ENCODE data around the gene TIAM1. TPM values are rescaled to one million over a fixed set of nuclear protein-coding genes. Genes with fewer than 3 reads are reported as not detected.

The TIAM1 gene
- total RNA-seq, 1 donor, result 16.3 TPM

DNA sequence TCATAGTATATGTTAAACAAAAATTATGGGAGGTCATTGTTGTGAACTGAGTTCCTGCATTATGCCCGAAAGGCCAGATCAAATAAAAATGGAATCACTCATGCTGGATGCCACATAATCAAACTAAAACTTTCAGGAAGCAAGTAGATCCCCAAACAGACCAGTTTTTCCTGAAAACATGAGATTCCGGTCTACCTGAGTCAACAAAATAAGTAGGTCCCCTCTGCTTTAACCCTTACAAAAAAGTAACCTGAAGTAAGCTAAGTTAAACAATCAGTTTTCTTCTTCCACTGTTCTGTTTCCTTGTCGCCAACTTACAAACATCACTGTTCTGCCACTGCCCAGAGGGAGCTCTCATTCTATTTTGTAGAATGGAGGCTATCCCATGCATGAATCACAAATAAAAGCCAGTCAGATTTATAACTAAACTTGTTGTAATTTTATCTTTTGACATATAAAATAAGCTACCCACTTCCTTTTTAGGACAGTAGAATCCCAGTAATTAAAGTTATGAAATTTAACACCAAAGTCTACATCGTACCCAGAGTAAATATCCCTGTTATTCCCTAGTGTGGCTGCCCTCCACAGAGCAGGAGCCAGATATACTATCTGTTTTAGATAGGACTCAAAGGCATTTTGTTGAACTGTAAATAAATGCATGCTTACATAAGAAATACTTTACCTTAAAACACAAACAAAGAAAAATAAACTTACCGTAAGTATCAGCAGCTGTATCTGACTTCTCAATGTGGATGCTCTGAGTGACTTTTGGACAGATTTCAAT lies 149.4 kb downstream of the TIAM1 start:
- Histone ChIP-seq H3K9me3 (ENCODE audit: low read depth, low read length) (no peaks in the 10 kb centered on the region), H3K79me2 (ENCODE audit: insufficient read depth, low read length) (no peaks in the 10 kb centered on the region), H2AFZ (ENCODE audit: low read length) (no peak overlapping the region), H4K20me1 (ENCODE audit: insufficient read depth, low read length) (no peaks in the 10 kb centered on the region), H3K27ac (ENCODE audit: low read depth, low read length) (no peak overlapping the region), H3K36me3 (ENCODE audit: insufficient read depth, low read length) (no peaks in the 10 kb centered on the region), H3K4me1 (ENCODE audit: insufficient read depth, low read length) (peaks cover 8% of the 10 kb centered on the region), H3K27me3 (ENCODE audit: insufficient read depth, low read length) (no peaks in the 10 kb centered on the region), H3K4me2 (ENCODE audit: insufficient read depth, low read length) (no peak overlapping the region), H3K4me3 (ENCODE audit: insufficient read depth, low read length) (no peak overlapping the region)
- DNase-seq (ENCODE audit: insufficient read length, low spot score, missing footprints), result no peak
- TF ChIP-seq, protein P1, sequence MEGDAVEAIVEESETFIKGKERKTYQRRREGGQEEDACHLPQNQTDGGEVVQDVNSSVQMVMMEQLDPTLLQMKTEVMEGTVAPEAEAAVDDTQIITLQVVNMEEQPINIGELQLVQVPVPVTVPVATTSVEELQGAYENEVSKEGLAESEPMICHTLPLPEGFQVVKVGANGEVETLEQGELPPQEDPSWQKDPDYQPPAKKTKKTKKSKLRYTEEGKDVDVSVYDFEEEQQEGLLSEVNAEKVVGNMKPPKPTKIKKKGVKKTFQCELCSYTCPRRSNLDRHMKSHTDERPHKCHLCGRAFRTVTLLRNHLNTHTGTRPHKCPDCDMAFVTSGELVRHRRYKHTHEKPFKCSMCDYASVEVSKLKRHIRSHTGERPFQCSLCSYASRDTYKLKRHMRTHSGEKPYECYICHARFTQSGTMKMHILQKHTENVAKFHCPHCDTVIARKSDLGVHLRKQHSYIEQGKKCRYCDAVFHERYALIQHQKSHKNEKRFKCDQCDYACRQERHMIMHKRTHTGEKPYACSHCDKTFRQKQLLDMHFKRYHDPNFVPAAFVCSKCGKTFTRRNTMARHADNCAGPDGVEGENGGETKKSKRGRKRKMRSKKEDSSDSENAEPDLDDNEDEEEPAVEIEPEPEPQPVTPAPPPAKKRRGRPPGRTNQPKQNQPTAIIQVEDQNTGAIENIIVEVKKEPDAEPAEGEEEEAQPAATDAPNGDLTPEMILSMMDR (IDR thresholded peaks at IDR 0.05; ENCODE audit: extremely low read depth, low read depth, low read length), result no peak

DNA sequence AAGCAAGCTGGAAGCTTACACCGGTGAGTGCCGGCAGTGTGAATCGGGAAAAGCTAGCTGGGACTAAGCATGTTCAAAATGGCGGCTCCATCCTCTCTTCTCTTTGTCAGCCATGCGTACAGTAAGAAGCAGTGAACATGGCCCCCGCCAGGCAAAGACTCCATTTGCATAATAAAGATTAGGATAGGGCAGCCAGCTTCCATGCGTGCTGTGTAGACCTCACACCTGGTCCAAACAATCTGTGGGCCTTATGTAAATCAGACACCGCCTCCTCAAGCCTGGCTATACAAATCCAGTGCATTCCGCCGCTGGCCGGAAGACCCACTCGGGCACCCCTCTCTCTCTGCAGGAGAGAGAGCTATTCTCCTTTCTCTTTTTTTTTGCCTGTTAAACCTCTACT lies 150.3 kb downstream of the TIAM1 start:
- H3K4me1 ChIP-seq (ENCODE audit: insufficient read depth, low read length), result peaks cover 8% of the 10 kb centered on the region
- H3K9me3 ChIP-seq (ENCODE audit: low read depth, low read length), result no peaks in the 10 kb centered on the region
- no peaks in the 10 kb centered on the region for H3K27me3 ChIP-seq (ENCODE audit: insufficient read depth, low read length)
- H3K79me2 ChIP-seq (ENCODE audit: insufficient read depth, low read length), result no peaks in the 10 kb centered on the region
- no peaks in the 10 kb centered on the region for H3K36me3 ChIP-seq (ENCODE audit: insufficient read depth, low read length)
- no peak overlapping the region for H3K4me2 ChIP-seq (ENCODE audit: insufficient read depth, low read length)
- DNase-seq (ENCODE audit: insufficient read length, low spot score, missing footprints), result no peak
- no peak overlapping the region for H3K4me3 ChIP-seq (ENCODE audit: insufficient read depth, low read length)
- no peaks in the 10 kb centered on the region for H4K20me1 ChIP-seq (ENCODE audit: insufficient read depth, low read length)
- no peak overlapping the region for H3K27ac ChIP-seq (ENCODE audit: low read depth, low read length)
- TF ChIP-seq, protein P1 (IDR thresholded peaks at IDR 0.05; ENCODE audit: extremely low read depth, low read depth, low read length), result no peak
- H2AFZ ChIP-seq (ENCODE audit: low read length), result no peak overlapping the region

GRCh38 chr21:31191553-31191952 lies 152.5 kb downstream of the TIAM1 start:
- no peaks in the 10 kb centered on the region for H4K20me1 ChIP-seq (ENCODE audit: insufficient read depth, low read length)
- H2AFZ ChIP-seq (ENCODE audit: low read length), result no peak overlapping the region
- H3K27ac ChIP-seq (ENCODE audit: low read depth, low read length), result no peak overlapping the region
- H3K4me1 ChIP-seq (ENCODE audit: insufficient read depth, low read length), result no peaks in the 10 kb centered on the region
- no peaks in the 10 kb centered on the region for H3K36me3 ChIP-seq (ENCODE audit: insufficient read depth, low read length)
- H3K27me3 ChIP-seq (ENCODE audit: insufficient read depth, low read length), result no peaks in the 10 kb centered on the region
- DNase-seq (ENCODE audit: insufficient read length, low spot score, missing footprints), result peak; percentile 60
- no peak overlapping the region for H3K4me3 ChIP-seq (ENCODE audit: insufficient read depth, low read length)
- no peak overlapping the region for H3K4me2 ChIP-seq (ENCODE audit: insufficient read depth, low read length)
- H3K9me3 ChIP-seq (ENCODE audit: low read depth, low read length), result no peaks in the 10 kb centered on the region
- H3K79me2 ChIP-seq (ENCODE audit: insufficient read depth, low read length), result no peaks in the 10 kb centered on the region
- TF ChIP-seq, protein P1 (IDR thresholded peaks at IDR 0.05; ENCODE audit: extremely low read depth, low read depth, low read length), result no peak

GRCh38 chr21:31190516-31190915 lies 153.5 kb downstream of the TIAM1 start:
- no peak for DNase-seq (ENCODE audit: insufficient read length, low spot score, missing footprints)
- Histone ChIP-seq H3K9me3 (ENCODE audit: low read depth, low read length) (no peaks in the 10 kb centered on the region), H3K36me3 (ENCODE audit: insufficient read depth, low read length) (no peaks in the 10 kb centered on the region), H3K4me2 (ENCODE audit: insufficient read depth, low read length) (no peak overlapping the region), H2AFZ (ENCODE audit: low read length) (no peak overlapping the region), H3K27me3 (ENCODE audit: insufficient read depth, low read length) (no peaks in the 10 kb centered on the region), H3K4me3 (ENCODE audit: insufficient read depth, low read length) (no peak overlapping the region), H4K20me1 (ENCODE audit: insufficient read depth, low read length) (no peaks in the 10 kb centered on the region), H3K79me2 (ENCODE audit: insufficient read depth, low read length) (no peaks in the 10 kb centered on the region), H3K4me1 (ENCODE audit: insufficient read depth, low read length) (no peaks in the 10 kb centered on the region), H3K27ac (ENCODE audit: low read depth, low read length) (no peak overlapping the region)
- TF ChIP-seq, protein P1 (IDR thresholded peaks at IDR 0.05; ENCODE audit: extremely low read depth, low read depth, low read length), result no peak
